ENCODE data around the gene ADARB2.

GRCh38 chr10:1130995-1131790, 606.1 kb downstream of the ADARB2 start:
- TF ChIP-seq CTCF (IDR thresholded peaks at IDR 0.05) (no peak), POLR2AphosphoS5 (IDR thresholded peaks at IDR 0.05) (no peak), POLR2A (IDR thresholded peaks at IDR 0.05) (no peak), EP300 (IDR thresholded peaks at IDR 0.05) (no peak)
